Neural progenitor cell (in vitro differentiated cells): Measurements from ENCODE around the gene ARPC4.

Experiments used
- EZH2 ChIP-seq: fragments of 200-600 bp; sonication (generic); IDR thresholded peaks from 2 replicates; pipeline ENCODE4 v1.6.1; 2017; ENCODE audit warnings: antibody characterized with exemption, mild to moderate bottlenecking, moderate library complexity
- TF ChIP-seq, protein P1 (sequence below): fragments of 200-600 bp; sonication (generic); IDR thresholded peaks from 2 replicates; pipeline ENCODE4 v1.5.1; 2017; ENCODE audit warnings: antibody characterized with exemption, mild to moderate bottlenecking

DNA sequence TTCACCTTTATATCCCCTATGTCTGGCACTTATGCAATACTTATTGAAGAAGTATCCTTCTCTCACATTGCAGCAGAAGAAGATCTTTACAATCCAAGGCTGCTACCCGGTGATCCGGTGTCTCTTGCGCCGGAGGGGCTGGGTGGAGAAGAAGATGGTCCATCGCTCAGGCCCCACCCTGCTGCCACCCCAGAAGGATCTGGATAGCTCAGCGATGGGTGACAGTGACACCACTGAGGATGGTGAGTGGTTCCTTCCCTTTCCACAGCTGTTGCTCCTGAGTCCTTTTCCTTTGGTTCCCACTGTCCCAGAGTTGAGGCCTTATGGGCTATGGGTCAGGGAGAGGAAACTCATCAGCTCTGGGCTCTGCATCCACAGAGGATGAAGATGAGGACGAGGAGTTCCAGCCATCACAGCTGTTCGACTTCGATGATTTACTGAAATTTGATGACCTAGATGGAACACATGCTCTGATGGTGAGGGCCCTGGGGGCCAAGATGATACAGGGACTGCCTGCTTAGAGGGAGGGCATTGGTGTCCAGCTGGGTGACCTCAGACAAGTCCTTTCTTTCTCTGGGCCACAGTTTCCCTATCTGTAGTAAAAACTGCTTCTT lies 20.1 kb downstream of the ARPC4 start:
- TF ChIP-seq, protein P1, sequence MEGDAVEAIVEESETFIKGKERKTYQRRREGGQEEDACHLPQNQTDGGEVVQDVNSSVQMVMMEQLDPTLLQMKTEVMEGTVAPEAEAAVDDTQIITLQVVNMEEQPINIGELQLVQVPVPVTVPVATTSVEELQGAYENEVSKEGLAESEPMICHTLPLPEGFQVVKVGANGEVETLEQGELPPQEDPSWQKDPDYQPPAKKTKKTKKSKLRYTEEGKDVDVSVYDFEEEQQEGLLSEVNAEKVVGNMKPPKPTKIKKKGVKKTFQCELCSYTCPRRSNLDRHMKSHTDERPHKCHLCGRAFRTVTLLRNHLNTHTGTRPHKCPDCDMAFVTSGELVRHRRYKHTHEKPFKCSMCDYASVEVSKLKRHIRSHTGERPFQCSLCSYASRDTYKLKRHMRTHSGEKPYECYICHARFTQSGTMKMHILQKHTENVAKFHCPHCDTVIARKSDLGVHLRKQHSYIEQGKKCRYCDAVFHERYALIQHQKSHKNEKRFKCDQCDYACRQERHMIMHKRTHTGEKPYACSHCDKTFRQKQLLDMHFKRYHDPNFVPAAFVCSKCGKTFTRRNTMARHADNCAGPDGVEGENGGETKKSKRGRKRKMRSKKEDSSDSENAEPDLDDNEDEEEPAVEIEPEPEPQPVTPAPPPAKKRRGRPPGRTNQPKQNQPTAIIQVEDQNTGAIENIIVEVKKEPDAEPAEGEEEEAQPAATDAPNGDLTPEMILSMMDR: no peak
- TF ChIP-seq EZH2: no peak
